Endothelial cell of umbilical vein (primary cell): ENCODE results near the gene YTHDC2. TPM values are rescaled to one million over a fixed set of nuclear protein-coding genes. Genes with fewer than 3 reads are reported as not detected.

Source experiments
- BruUV-seq: library from RNA; stranded (reverse); fragments of 400-500 nt; replicated peaks from 2 replicates; lab custom pipeline; 2021; lab: Mats Ljungman, UMichigan
- CTCF ChIA-PET: fragments of 300-600, 350-600 bp; sonication (Branson Sonifier 250); formaldehyde crosslinking; loops from one replicate; lab custom pipeline; 2021; ENCODE audit warnings: antibody characterized with exemption, inconsistent platforms; lab: Charles Lee
- POLR2A ChIA-PET: fragments of 300-600, 350-600 bp; sonication (Branson Sonifier 250); formaldehyde crosslinking; loops from one replicate; lab custom pipeline; 2021; ENCODE audit warnings: antibody characterized with exemption, inconsistent platforms; lab: Charles Lee
- DNase-seq: peaks from one replicate; pipeline ENCODE4 v3.0.0-alpha.2; 2011; ENCODE audit warnings: low read depth, low spot score
- FAIRE-seq: peaks from 2 replicates; lab custom pipeline; 2011; peaks lifted over from hg19 to GRCh38; lab: Jason Lieb, UNC
- H2AFZ ChIP-seq: 2 replicates; pipeline ENCODE4 v1.6.0; 2012; ENCODE audit warnings: low read depth, low read length, control low read depth, inconsistent platforms
- H3K27ac ChIP-seq: 2 replicates; pipeline ENCODE4 v1.5.1; 2011; ENCODE audit warnings: low read depth, mild to moderate bottlenecking, control low read depth, low read length, moderate library complexity; ENCODE audit not compliant: insufficient read depth
- H3K27me3 ChIP-seq, 2 experiments: 2 replicates each; pipeline versions ENCODE4 v1.6.0 to v1.6.1; 2011; ENCODE audit warnings: low read length in 2 of 2, mixed read lengths in 1 of 2; ENCODE audit not compliant: control insufficient read depth in 2 of 2, insufficient read depth in 2 of 2
- H3K36me3 ChIP-seq, 2 experiments: 2 replicates in 1 of 2; 3 replicates in 1 of 2; pipeline ENCODE4 v1.5.1; 2011; ENCODE audit warnings: low read length in 2 of 2, mild to moderate bottlenecking in 1 of 2, moderate library complexity in 1 of 2; ENCODE audit not compliant: control insufficient read depth in 2 of 2, insufficient read depth in 2 of 2; ENCODE audit errors: extremely low read depth in 1 of 2
- H3K4me1 ChIP-seq: 3 replicates; pipeline ENCODE4 v1.5.1; 2011; ENCODE audit warnings: mild to moderate bottlenecking, low read length; ENCODE audit not compliant: control insufficient read depth, insufficient read depth; ENCODE audit errors: extremely low read depth
- H3K4me2 ChIP-seq: 2 replicates; pipeline ENCODE4 v1.6.1; 2011; ENCODE audit warnings: low read length, control low read depth, mixed read lengths; ENCODE audit not compliant: insufficient read depth
- H3K4me3 ChIP-seq, 3 experiments: fragments of 200-600 bp in 1 of 3; sonication (generic), shearing (Covaris generic) in 1 of 3; replicated peaks in 1 of 3; 2 replicates each; pipeline ENCODE4 v1.5.1; 2011 to 2016; ENCODE audit warnings: control low read depth in 3 of 3, low read length in 3 of 3, mild to moderate bottlenecking in 2 of 3, inconsistent platforms in 1 of 3, low read depth in 1 of 3, moderate library complexity in 1 of 3; ENCODE audit not compliant: insufficient read depth in 1 of 3
- H3K79me2 ChIP-seq: 2 replicates; pipeline ENCODE4 v1.6.0; 2012; ENCODE audit warnings: low read length, inconsistent platforms; ENCODE audit not compliant: control insufficient read depth, insufficient read depth
- H3K9ac ChIP-seq: replicated peaks from 2 replicates; pipeline ENCODE3; 2011; ENCODE audit warnings: low read length, control low read depth; ENCODE audit not compliant: insufficient read depth; ENCODE audit errors: extremely low read depth
- H3K9me1 ChIP-seq: replicated peaks from 3 replicates; pipeline ENCODE4 v1.6.0; 2011; ENCODE audit warnings: mild to moderate bottlenecking, low read length; ENCODE audit not compliant: control insufficient read depth, insufficient read depth; ENCODE audit errors: extremely low read depth
- H3K9me3 ChIP-seq: replicated peaks from 2 replicates; pipeline ENCODE4 v1.5.1; 2012; ENCODE audit warnings: low read length, inconsistent platforms; ENCODE audit not compliant: control insufficient read depth, insufficient read depth
- H4K20me1 ChIP-seq: replicated peaks from 2 replicates; pipeline ENCODE3; 2011; ENCODE audit warnings: mild to moderate bottlenecking, low read length; ENCODE audit not compliant: control insufficient read depth, insufficient read depth; ENCODE audit errors: extremely low read depth
- EZH2 ChIP-seq: IDR thresholded peaks from 2 replicates; pipeline ENCODE4 v1.6.1; 2012; ENCODE audit warnings: borderline replicate concordance, low read depth, mild to moderate bottlenecking, moderate library complexity, low read length, inconsistent platforms; ENCODE audit not compliant: severe bottlenecking
- FOS ChIP-seq: IDR thresholded peaks from 2 replicates; pipeline ENCODE4 v1.6.1; 2011; ENCODE audit warnings: mild to moderate bottlenecking, low read length, moderate library complexity, borderline replicate concordance; ENCODE audit not compliant: insufficient read depth
- GATA2 ChIP-seq: IDR thresholded peaks from 2 replicates; pipeline ENCODE4 v1.7.0; 2011; ENCODE audit warnings: low read depth, mild to moderate bottlenecking, moderate library complexity, mixed read lengths, low read length; ENCODE audit not compliant: insufficient read length, insufficient read depth
- JUN ChIP-seq: IDR thresholded peaks from 2 replicates; pipeline ENCODE4 v1.6.1; 2011; ENCODE audit warnings: borderline replicate concordance, low read depth; ENCODE audit not compliant: insufficient read length, insufficient read depth
- MYC ChIP-seq: IDR thresholded peaks from one replicate; pipeline ENCODE4 v1.6.1; 2011; ENCODE audit warnings: mild to moderate bottlenecking, low read depth, low read length
- POLR2A ChIP-seq: IDR thresholded peaks from 2 replicates; pipeline ENCODE4 v1.6.1; 2012; ENCODE audit warnings: low read depth, mild to moderate bottlenecking, control low read depth, low read length
- POLR2AphosphoS5 ChIP-seq: IDR thresholded peaks from 2 replicates; pipeline ENCODE4 v1.6.1; 2012; ENCODE audit warnings: low read depth, mild to moderate bottlenecking, control low read depth, low read length, moderate library complexity; ENCODE audit not compliant: insufficient read depth
- dilution Hi-C: fragments of 300-500 bp; cut with MboI; formaldehyde crosslinking; loops from one replicate; pipeline ENCODE4 v1.15.0; 2019; ENCODE audit warnings: low sequenced_read_pairs; ENCODE audit not compliant: extremely low pct_ligation_motif_present
- intact Hi-C: fragments of 100-400 bp; cut with micrococcal nuclease; formaldehyde crosslinking; loops from one replicate; pipeline ENCODE4 v1.10.0; 2022
- polyA plus RNA-seq, 4 experiments: library from polyadenylated mRNA; depleted of rRNA in 3 of 4; stranded (reverse) in 3 of 4; unstranded in 1 of 4; fragments of >200 nt; gene quantifications; 2 replicates each; pipeline versions ENCODE4 v1.2.1 to v1.2.3, GENCODE V29; 2011 to 2012; ENCODE audit warnings: missing spikeins in 1 of 4
- total RNA-seq: library from RNA; stranded (reverse); gene quantifications from 2 replicates; pipeline ENCODE4 v1.2.3, GENCODE V29; 2021
- TF ChIP-seq, protein P1 (sequence below): IDR thresholded peaks from 2 replicates; pipeline ENCODE4 v1.6.1; 2011; ENCODE audit not compliant: insufficient read depth, insufficient read length

YTHDC2 gene
- total and polyA plus RNA-seq, 2 donors (not counting 3 experiments of a cell fraction or from before 2014, with no cell fraction given), result 7.6 to 40.7 TPM

DNA sequence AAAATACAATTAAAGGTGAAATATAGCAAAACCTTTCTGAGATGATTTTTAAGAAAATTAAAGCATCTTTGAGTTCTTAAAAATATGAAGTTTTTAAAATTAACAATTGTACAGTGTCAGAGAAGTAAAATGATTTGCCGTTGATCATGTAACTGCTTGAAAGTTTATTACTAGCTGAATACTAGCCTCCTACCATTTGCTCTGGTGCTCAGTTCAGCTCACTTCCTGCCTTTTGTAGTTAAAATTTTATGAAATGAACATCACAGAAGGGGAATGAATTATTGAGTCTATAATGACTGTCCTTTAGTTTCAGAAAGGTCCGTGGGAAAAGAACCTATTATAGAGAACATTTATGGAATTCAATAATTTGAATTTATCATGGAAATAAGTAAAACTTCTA, 9.7 kb downstream of the YTHDC2 start:
- peaks cover 29% of the 10 kb centered on the region for H3K79me2 ChIP-seq

DNA sequence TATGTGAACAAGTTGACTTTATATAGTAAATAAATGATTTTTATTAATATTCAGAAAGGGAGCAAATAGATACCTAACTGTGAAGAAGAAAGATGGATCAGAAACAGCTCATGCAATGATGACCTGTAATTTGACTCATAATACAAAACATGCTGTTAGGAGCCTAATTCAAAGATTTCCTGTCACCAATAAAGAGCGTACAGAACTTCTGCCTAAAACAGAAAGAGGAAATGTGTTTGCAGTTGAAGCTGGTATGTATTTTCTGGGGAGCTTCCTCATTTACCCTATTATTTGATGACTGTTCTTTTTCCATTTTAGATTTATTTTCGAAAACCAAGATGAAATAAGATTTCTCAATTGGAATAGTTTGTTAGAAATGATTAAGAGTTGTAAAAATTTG, 11.4 kb downstream of the YTHDC2 start:
- Histone ChIP-seq H2AFZ (no peak overlapping the region), H3K9me1 (no peaks in the 10 kb centered on the region), H3K4me1 (peaks cover 21% of the 10 kb centered on the region), H3K27ac (no peak overlapping the region), H3K27me3 (no peaks in the 10 kb centered on the region), H3K79me2 (peaks cover 29% of the 10 kb centered on the region), H3K9me3 (no peaks in the 10 kb centered on the region), H3K4me3 (no peak overlapping the region), H3K9ac (no peak overlapping the region), H3K36me3 (peaks cover 0 to 3% of the 10 kb centered on the region in 2 experiments), H3K4me2 (peak overlapping the region; percentile 51), H4K20me1 (no peaks in the 10 kb centered on the region)
- intact Hi-C loops, result loop anchor here (1.0 to 10.0 kb wide), 2 partner anchors 10 to 2000 kb away; no protein-coding TSS in a partner anchor
- ChIA-PET POLR2A (no interaction called here), CTCF (interaction anchor here (1.2 to 1.5 kb wide), 2 partner anchors 13 to 146 kb away, joined by 3 to 6 read pairs; no protein-coding TSS in a partner anchor)
- peak; percentile 46 for DNase-seq
- dilution Hi-C loops, result no loop called here
- no TSS peak for BruUV-seq
- FAIRE-seq, result peak; percentile 12
- peak; percentile 6 for TF ChIP-seq FOS
- no peak for TF ChIP-seq EZH2

More for the DNA sequence above, 9.7 kb downstream of the YTHDC2 start:
- FAIRE-seq, result no peak
- no peaks in the 10 kb centered on the region for H4K20me1 ChIP-seq
- no peak overlapping the region for H3K4me3 ChIP-seq
- no peak overlapping the region for H3K27ac ChIP-seq
- H3K4me2 ChIP-seq, result no peak overlapping the region
- H3K27me3 ChIP-seq, result no peaks in the 10 kb centered on the region
- intact Hi-C loops, result loop anchor here (10.0 kb wide), 1 partner anchor 2002 kb away; no protein-coding TSS in a partner anchor
- POLR2A ChIA-PET, result no interaction called here
- no peaks in the 10 kb centered on the region for H3K9me1 ChIP-seq
- no peak overlapping the region for H2AFZ ChIP-seq
- dilution Hi-C loops, result no loop called here
- no peak overlapping the region for H3K9ac ChIP-seq
- no peak for TF ChIP-seq GATA2
- no peak for TF ChIP-seq POLR2A
- no peak for TF ChIP-seq JUN
- TF ChIP-seq MYC, result no peak
- no peak for TF ChIP-seq EZH2
- TF ChIP-seq, protein P1, sequence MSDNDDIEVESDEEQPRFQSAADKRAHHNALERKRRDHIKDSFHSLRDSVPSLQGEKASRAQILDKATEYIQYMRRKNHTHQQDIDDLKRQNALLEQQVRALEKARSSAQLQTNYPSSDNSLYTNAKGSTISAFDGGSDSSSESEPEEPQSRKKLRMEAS, result no peak
- no peak for TF ChIP-seq POLR2AphosphoS5
- CTCF ChIA-PET, result interaction anchor here (0.8 to 2.3 kb wide), 4 partner anchors 10 to 187 kb away, joined by 4 to 9 read pairs (median 6); partner anchors contain the start of gene YTHDC2
- BruUV-seq, result no TSS peak
- no peak for DNase-seq
- H3K36me3 ChIP-seq, result peaks cover 0 to 5% of the 10 kb centered on the region in 2 experiments
- H3K9me3 ChIP-seq, result no peaks in the 10 kb centered on the region
- peaks cover 21% of the 10 kb centered on the region for H3K4me1 ChIP-seq
